CD4-positive, alpha-beta T cell treated with Interleukin-12 subunit alpha and Interleukin-12 subunit beta, for 1 hour (primary cell): ENCODE results near the gene AKAP6.

Source experiments
- DNase-seq: peaks from one replicate; pipeline ENCODE4 v3.0.0-alpha.2; 2020

The AKAP6 gene

DNA sequence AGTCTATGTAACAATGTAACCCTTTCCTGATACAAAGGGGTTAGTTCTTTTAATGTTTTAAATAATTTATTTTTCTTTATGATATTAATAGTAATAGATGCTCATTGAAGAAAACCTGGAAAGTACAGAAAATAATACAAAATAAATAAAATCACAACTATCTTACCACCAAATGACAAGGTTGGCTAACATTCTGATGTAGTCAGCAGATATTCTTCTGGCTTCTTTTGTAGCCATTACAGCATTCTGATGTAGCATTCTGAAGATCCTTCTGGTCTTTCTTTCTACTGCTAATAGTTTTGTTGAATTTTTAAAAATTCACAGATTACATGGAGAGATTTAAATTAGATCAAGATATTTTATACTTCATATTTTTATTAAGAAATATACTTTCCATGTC is 301.6 kb downstream of the AKAP6 start:
- no peak for DNase-seq

- no peak for DNase-seq
Measured at GRCh38 chr14:32633224-32633859, 304.2 kb downstream of the AKAP6 start.

GRCh38 chr14:32633930-32634329 is 304.8 kb downstream of the AKAP6 start:
- DNase-seq: no peak

DNA sequence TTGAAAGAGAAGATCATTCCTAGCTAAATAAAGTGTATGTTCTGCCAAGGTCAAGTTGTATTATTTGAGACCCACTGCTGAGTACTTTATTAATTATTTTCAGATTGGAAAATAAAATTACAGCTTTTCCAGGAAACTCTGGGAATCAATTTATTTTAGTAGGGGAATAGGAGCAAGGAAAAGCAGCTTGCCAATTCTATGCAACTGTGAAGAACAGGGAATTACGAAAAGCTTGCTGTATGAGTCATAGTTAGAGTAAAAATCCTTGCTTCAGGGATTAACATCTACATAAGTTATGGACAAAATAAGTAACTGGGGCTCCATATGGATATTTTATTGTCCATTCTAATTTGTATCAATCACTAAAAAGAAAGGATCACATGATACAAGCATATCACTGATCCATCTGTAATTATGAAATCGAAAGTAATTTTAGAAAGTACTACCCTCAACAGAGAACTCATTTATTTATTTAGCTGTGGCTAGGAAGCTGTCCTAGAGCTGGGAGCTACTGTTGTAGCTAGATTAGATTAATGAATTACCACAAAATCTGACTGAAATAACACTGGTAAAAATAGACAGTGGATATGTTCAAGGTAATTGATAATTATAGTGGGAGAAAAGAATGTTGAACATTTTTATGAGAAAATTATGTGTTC is 306.1 kb downstream of the AKAP6 start:
- no peak for DNase-seq

DNA sequence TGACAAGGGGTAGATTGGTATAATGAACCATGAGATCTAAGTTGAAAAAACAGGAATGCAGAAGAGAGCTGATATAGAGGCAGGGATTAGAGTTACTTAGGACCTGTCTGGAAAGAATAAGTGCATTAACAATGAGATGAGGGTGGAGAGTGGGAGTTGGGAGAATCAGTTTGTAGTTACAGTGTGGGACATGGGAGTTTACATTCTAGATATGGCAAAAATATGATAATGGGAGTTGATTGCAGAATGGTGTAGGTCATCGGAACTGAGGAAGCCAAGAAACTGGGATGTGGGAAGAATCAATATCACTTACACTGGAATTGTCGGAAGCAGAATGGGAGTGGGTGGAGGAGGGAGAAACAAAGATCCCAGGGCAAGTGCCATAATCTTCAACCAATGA is 308.5 kb downstream of the AKAP6 start:
- no peak for DNase-seq

- no peak for DNase-seq
Measured at GRCh38 chr14:32639208-32639607, 310.1 kb downstream of the AKAP6 start.

DNA sequence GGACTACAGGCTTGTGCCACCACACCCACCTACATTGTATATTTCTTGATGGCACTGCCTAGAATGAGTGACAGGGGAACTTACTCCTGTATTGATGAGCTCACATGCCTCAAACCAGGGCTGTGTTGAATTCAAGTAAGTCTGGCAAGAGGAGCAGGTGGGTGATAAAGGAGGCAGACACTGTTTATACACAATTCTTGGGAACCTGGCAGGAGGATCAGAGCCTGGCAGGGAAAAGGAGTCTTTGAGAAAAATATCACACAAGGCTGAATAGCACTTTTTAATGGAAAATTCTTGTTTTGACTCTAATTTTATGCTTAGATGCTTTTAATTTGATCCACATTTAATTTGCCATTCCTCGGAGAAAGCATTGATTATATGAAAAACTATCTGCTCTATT is 316.5 kb downstream of the AKAP6 start:
- no peak for DNase-seq

- no peak for DNase-seq
Measured at GRCh38 chr14:32648434-32648833, 319.3 kb downstream of the AKAP6 start.

DNA sequence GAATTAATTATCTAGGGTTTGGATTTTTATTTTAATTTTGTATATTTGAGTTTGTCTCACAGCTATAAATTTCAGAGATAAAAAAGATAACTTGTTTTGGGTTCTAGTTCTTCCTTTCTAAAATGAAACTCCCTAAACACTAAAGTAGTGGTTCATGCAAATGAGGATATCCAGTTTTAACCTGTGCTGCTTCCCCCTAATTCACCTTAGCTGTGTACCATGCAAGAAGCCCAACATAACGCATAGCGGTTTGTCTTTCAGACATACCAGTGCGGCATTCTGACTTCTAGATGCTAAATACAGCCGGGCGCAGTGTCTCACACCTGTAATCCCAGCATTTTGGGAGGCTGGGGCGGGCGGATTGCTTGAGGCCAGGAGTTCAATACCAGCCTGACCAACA is 320.9 kb downstream of the AKAP6 start:
- no peak for DNase-seq

DNA sequence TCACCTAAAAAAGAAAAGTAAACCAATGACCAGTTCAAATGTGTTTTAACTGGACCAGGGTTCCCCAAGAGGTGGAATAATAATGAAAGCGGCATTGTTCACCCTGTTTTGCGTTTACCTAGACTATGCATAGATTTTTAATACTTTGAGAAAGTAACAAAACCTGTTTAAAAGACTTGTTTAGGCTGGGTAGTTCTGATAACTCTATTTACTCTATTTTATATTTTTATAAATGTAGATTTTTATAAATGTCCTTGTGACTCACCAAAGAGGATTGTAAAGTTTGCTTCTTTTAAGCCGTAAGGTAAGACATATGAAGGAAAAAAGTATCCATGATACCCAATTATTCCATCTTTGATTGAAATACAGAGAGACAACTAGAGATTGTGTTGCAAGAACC is 321.6 kb downstream of the AKAP6 start:
- no peak for DNase-seq

DNA sequence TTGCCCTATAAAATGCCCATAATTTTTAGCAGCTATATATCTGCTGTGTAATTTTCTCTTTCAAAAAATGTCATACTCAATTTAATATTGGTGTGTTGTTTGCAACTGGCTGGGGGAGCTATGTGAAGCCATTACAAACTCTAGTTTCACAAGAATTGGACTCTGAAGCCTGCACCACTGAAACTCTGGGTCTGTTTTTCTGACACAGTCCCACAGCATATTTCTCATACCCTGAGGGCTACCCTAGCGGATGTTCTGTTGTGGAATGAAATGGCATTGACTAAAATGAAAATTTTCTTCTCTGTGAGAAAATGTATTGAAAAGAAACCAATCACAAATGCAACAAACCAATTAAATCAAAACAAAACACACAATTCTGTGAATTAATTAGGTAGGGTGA is 325.0 kb downstream of the AKAP6 start:
- DNase-seq: no peak

DNA sequence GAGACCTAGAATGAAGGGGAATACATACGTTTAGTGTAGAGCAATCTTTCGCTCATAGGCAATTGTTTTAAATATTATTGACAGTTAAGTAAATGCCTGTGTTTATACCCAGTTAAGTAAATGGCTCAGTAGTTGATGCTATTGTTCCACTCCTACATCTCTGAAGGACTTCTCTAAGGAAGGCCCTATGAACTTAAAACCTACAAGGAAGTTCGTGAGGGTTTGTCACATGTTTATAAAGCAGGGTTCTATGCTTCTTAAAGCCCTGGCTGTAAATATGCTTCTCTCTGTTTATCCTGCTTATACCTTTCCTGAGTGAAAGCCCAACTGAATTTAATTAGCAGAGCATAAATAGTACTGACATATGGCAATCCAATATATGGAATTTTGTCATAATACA is 327.5 kb downstream of the AKAP6 start:
- no peak for DNase-seq

DNA sequence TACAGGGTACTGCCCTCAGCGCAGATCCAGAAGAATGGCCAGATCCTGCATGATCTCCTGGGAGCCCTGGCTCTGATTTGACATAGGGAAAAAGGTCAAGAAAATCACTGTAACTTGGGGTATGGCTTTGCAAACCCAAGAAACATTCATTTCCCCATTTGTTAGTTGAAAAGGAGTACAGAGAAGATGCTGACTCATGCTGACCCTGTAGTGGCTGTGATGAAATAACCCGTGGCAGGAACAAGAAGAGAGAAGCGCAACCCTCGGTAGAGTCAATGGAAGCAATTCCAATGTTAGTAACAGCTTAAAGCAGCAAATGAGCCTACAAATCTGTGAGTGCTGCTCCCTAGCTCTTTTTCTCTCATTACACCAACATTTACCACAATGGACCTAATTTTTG is 328.0 kb downstream of the AKAP6 start:
- DNase-seq: peak; percentile 9

DNA sequence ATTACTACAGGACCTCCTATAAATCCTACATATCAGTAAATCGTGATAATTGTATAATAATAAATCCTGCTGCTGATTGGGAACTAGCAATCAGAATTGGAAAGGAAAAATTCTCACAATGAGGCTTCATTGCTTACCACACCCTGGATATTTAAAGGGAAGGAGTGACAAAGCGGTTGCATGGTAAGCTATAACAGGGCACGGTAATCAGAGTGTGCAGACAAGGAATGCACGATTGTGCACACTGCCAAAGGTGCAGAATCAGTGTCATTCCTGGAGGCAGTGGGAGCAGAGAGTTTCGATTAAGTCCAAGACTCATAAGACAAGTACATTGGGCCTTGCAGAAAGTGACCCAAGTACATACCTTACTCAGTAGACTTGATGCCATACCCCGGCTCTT is 332.1 kb downstream of the AKAP6 start:
- no peak for DNase-seq

- DNase-seq: no peak
Measured at GRCh38 chr14:32662211-32662610, 333.1 kb downstream of the AKAP6 start.

DNA sequence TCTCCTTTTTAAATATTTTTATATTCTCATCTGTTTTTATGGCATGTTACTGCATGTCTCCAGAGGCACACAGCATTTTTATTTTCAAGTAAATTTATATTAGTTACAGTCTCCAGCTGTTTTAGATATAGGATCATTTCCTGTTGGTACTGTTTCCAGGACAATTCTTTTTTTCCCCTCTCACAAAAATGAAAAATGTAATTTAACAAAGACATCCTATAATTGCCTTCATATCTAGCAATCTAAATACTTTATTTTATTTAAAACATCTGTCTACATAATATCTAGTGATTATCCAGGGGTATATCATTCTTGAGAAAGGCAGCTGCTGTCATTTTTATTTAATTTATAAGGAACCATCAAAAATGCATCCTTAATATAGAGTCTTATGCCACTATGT is 337.2 kb downstream of the AKAP6 start:
- DNase-seq: no peak

DNA sequence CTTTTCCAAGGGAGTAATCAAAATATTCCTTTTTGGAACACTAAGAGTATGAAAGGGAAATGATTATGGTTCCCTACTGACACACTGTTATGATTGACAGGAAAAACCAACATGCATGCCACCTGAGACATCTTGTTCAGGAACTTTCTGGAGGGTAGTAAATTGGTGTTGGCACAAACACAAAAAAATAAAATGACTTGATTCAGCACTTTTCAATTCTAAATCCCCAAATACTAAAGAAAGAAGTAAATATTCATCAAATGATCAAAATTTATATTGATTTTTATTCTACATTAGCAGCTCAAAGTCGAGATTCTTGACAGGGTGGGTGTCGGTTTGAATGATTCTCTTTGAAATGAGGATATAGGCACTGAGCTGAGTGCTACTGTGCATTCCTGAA is 338.2 kb downstream of the AKAP6 start:
- no peak for DNase-seq

DNA sequence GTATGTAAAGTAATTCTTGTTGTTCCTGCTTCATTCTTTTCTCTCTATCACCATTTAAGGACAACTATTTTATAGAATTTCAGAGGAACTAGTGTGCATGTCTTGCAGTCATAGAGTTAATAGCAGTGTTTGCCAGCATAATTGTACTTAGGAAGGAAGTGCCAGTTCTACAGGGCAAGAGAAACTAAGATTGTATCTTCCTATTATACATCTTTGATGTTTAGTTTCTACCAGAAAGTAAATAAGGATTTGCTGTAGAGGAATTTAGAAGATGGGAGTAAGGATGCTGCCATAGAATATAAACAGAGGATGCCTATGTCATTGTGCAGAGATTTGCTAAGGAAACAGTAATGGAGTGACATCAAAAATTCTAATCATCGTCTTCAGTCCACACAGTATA is 338.7 kb downstream of the AKAP6 start:
- DNase-seq: no peak

DNA sequence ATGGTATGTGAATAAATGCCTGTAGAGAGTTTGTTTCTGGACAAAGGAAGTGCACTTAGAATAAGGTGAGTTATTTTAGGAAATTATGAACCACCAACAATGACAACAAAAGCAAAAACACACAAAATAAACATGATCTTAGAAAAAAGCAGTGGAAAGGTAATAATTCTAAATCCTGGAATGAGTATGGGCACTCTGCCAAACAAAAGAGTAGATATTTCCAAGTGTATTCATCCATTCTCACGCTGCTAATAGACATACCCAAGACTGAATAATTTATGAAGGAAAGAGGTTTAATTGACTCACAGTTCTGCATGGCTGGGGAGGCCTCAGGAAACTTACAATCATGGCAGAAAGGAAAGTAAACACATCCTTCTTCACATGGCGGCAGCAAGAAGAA is 340.3 kb downstream of the AKAP6 start:
- no peak for DNase-seq

DNA sequence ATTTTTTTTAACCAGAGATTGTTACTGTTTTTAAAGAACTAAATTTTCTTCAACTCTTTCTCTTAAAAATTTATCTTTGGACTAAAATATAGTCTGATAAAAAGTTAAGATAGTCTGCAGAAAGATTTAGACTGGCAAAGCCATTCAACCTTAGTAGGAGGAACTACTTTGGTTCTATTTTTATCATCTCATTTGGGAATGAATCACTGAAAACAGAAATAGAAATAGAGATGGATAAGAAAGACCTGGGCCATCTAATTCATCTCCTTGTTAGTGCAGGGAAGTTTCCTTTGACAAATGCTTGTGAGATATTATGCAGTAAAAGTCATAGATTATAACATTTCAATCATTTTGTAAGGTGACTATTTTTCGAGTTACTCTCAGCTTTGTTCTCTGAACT is 346.3 kb downstream of the AKAP6 start:
- DNase-seq: no peak

DNA sequence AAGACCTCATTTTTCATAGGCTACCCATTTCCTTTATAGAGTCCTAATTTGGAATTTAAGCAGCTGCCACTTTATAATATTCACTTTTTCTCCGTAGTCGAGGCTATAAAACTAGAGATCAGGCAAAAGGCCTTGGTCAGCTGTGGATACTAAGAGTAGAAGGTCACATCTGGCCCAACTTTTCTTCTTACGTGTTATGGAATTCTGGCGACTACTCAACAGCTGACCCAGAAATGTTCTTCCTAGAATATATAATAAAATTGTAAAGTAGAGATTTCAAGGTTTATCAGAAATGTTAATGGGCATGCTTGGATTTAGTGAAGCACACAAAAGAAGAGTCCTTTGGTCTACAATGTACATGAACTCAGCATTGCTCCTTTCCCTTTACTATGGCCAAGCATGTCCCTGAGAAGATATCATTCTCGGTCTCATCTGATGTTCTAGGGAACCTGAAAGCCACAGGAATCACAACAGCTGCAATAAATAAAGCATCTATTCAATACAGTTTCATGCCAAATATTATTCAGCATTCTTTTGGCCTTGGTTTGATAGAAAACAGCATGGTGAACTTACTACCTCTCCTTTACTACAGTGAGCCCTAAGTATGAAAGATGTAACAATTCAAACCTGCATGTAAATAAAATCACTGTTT is 348.2 kb downstream of the AKAP6 start:
- no peak for DNase-seq

- DNase-seq: no peak
Measured at GRCh38 chr14:32678088-32678487, 349.0 kb downstream of the AKAP6 start.

DNA sequence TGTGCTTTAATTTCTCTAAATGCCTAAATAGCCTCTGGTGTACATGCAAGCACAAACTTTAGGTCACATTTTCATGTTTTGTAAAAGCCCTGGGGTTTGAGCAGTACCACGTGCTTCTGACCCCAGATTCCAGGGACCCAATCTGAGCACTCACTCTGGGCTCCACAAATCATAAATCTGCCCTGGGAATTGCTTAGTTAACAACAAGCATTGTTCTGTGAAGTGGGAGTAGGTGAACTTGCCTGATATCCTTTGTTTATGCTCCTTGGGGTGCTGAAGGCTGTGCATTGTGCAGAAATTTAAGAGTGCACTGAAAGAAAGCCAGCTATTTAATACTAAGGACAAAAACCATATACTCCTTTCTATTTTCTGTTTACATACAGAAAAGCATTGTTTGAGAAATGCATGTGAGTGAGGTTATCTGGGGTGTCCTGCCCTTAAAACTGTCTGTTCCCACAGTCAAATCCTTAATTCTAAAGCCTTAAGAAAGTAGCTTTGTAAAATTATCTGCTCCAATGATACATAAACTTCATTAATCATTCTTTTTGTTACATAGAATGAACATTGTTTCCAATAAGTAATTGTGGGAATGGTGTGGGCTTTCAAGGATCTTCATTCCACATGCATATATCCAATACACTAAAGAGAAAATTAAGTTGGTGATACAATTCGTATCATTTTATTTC is 351.0 kb downstream of the AKAP6 start:
- DNase-seq: no peak

- no peak for DNase-seq
Measured at GRCh38 chr14:32681598-32681997, 352.5 kb downstream of the AKAP6 start.
